ENCODE data around the gene AFG3L2. TPM values are rescaled to one million over a fixed set of nuclear protein-coding genes. Genes with fewer than 3 reads are reported as not detected.

The AFG3L2 gene
- polyA plus RNA-seq (2013, experiment 1 of 2), result 22.8 TPM
- polyA plus RNA-seq (2013, experiment 2 of 2), result 23.4 TPM

- Histone ChIP-seq H2AFZ (ENCODE audit: low read depth, low read length) (peak within 1 kb of the TSS; percentile 37), H4K91ac (ENCODE audit: low read length) (peak within 1 kb of the TSS; percentile 90), H2AK5ac (ENCODE audit: low read length, severe bottlenecking) (no peak within 1 kb of the TSS), H3K4me1 (ENCODE audit: control insufficient read depth, insufficient read depth, low read depth, low read length) (peaks cover 15% of the 10 kb centered on the region), H3K36me3 (ENCODE audit: control insufficient read depth in 1 of 2, insufficient read depth in 2 of 2, low read depth in 1 of 2, low read length in 2 of 2) (peaks cover 2 to 9% of the 10 kb centered on the region in 2 experiments), H3K27ac (ENCODE audit: low read length, poor library complexity, severe bottlenecking) (peak within 1 kb of the TSS; percentile 97), H3K4ac (ENCODE audit: low read depth in 1 of 2, low read length in 2 of 2) (peak within 1 kb of the TSS; percentile 15 to 78), H3K18ac (ENCODE audit: low read depth in 1 of 2, low read length in 2 of 2) (peak within 1 kb of the TSS; percentile 94 to 98), H2BK5ac (ENCODE audit: low read depth, low read length, poor library complexity, severe bottlenecking) (peak within 1 kb of the TSS; percentile 93), H3K9me3 (ENCODE audit: control insufficient read depth, low read length) (peaks cover under 1% of the 10 kb centered on the region), H3K23ac (ENCODE audit: low read length in 2 of 2) (peak within 1 kb of the TSS; percentile 90 to 91), H2BK15ac (ENCODE audit: low read depth, poor library complexity, severe bottlenecking) (peak within 1 kb of the TSS; percentile 73), H2BK120ac (ENCODE audit: low read depth, low read length) (peak within 1 kb of the TSS; percentile 71), H3K27me3 (ENCODE audit: control insufficient read depth in 1 of 2, insufficient read depth in 1 of 2, low read length in 2 of 2) (no peaks in the 10 kb centered on the region), H2BK12ac (ENCODE audit: low read length in 2 of 2) (peak within 1 kb of the TSS; percentile 46 to 80), H3K14ac (ENCODE audit: low read length in 2 of 2) (peak within 1 kb of the TSS in 1 of 2 experiments; percentile 98), H3K4me3 (ENCODE audit: insufficient read depth in 1 of 2, low read depth in 1 of 2, low read length in 2 of 2) (peak within 1 kb of the TSS; percentile 84 to 99), H3K79me1 (replicated peaks; ENCODE audit: low read length, poor library complexity, severe bottlenecking) (peaks cover 2% of the 10 kb centered on the region), H4K8ac (ENCODE audit: low read length) (peak within 1 kb of the TSS; percentile 90), H3K4me2 (ENCODE audit: low read length, poor library complexity, severe bottlenecking) (peak within 1 kb of the TSS; percentile 84), H3K9ac (ENCODE audit: low read length) (peak within 1 kb of the TSS; percentile 94)
- DNase-seq, result peak; percentile 99
- WGBS, result under 1% methylated on average over 83 of the region's 100 CpGs
Observed at GRCh38 chr18:12376754-12377555, at the start of gene AFG3L2. Gene AFG3L2 (minus strand): TSS chr18:12377227. CDS start chr18:12377082, 145 bp downstream.

GRCh38 chr18:12424252-12424651 is 47.2 kb upstream of the AFG3L2 start:
- H2AK5ac ChIP-seq (ENCODE audit: low read length, severe bottlenecking), result no peak overlapping the region
- peaks cover 9% of the 10 kb centered on the region for H3K4me1 ChIP-seq (ENCODE audit: control insufficient read depth, insufficient read depth, low read depth, low read length)
- H2BK12ac ChIP-seq (ENCODE audit: low read length in 2 of 2), result no peak overlapping the region
- no peak overlapping the region for H3K9ac ChIP-seq (ENCODE audit: low read length)
- no peak overlapping the region for H2AFZ ChIP-seq (ENCODE audit: low read depth, low read length)
- no peak overlapping the region for H3K18ac ChIP-seq (ENCODE audit: low read depth in 1 of 2, low read length in 2 of 2)
- no peak overlapping the region for H3K4me3 ChIP-seq (ENCODE audit: insufficient read depth in 1 of 2, low read depth in 1 of 2, low read length in 2 of 2)
- H3K79me1 ChIP-seq (replicated peaks; ENCODE audit: low read length, poor library complexity, severe bottlenecking), result no peaks in the 10 kb centered on the region
- H3K9me3 ChIP-seq (ENCODE audit: control insufficient read depth, low read length), result peaks cover 24% of the 10 kb centered on the region
- no peak overlapping the region for H3K4me2 ChIP-seq (ENCODE audit: low read length, poor library complexity, severe bottlenecking)
- H2BK120ac ChIP-seq (ENCODE audit: low read depth, low read length), result no peak overlapping the region
- no peak overlapping the region for H3K4ac ChIP-seq (ENCODE audit: low read depth in 1 of 2, low read length in 2 of 2)
- H3K27ac ChIP-seq (ENCODE audit: low read length, poor library complexity, severe bottlenecking), result no peak overlapping the region
- H4K8ac ChIP-seq (ENCODE audit: low read length), result no peak overlapping the region
- peaks cover 27 to 39% of the 10 kb centered on the region in 2 experiments for H3K36me3 ChIP-seq (ENCODE audit: control insufficient read depth in 1 of 2, insufficient read depth in 2 of 2, low read depth in 1 of 2, low read length in 2 of 2)
- no peak overlapping the region for H3K14ac ChIP-seq (ENCODE audit: low read length in 2 of 2)
- no peak overlapping the region for H4K91ac ChIP-seq (ENCODE audit: low read length)
- no peak overlapping the region for H3K23ac ChIP-seq (ENCODE audit: low read length in 2 of 2)
- no peak overlapping the region for H2BK5ac ChIP-seq (ENCODE audit: low read depth, low read length, poor library complexity, severe bottlenecking)
- no peak overlapping the region for H2BK15ac ChIP-seq (ENCODE audit: low read depth, poor library complexity, severe bottlenecking)
- no peak for DNase-seq
- H3K27me3 ChIP-seq (ENCODE audit: control insufficient read depth in 1 of 2, insufficient read depth in 1 of 2, low read length in 2 of 2), result no peaks in the 10 kb centered on the region
- 91% methylated on average over 2 of the region's 4 CpGs for WGBS

GRCh38 chr18:12423820-12424219 is 46.8 kb upstream of the AFG3L2 start:
- Histone ChIP-seq H3K9ac (ENCODE audit: low read length) (no peak overlapping the region), H3K23ac (ENCODE audit: low read length in 2 of 2) (no peak overlapping the region), H3K79me1 (replicated peaks; ENCODE audit: low read length, poor library complexity, severe bottlenecking) (no peaks in the 10 kb centered on the region), H3K9me3 (ENCODE audit: control insufficient read depth, low read length) (peaks cover 24% of the 10 kb centered on the region), H2BK120ac (ENCODE audit: low read depth, low read length) (no peak overlapping the region), H3K18ac (ENCODE audit: low read depth in 1 of 2, low read length in 2 of 2) (no peak overlapping the region), H3K4me3 (ENCODE audit: insufficient read depth in 1 of 2, low read depth in 1 of 2, low read length in 2 of 2) (no peak overlapping the region), H4K91ac (ENCODE audit: low read length) (no peak overlapping the region), H3K27ac (ENCODE audit: low read length, poor library complexity, severe bottlenecking) (no peak overlapping the region), H3K36me3 (ENCODE audit: control insufficient read depth in 1 of 2, insufficient read depth in 2 of 2, low read depth in 1 of 2, low read length in 2 of 2) (peaks cover 23 to 35% of the 10 kb centered on the region in 2 experiments), H4K8ac (ENCODE audit: low read length) (no peak overlapping the region), H3K4ac (ENCODE audit: low read depth in 1 of 2, low read length in 2 of 2) (no peak overlapping the region), H2BK5ac (ENCODE audit: low read depth, low read length, poor library complexity, severe bottlenecking) (no peak overlapping the region), H2BK12ac (ENCODE audit: low read length in 2 of 2) (no peak overlapping the region), H2AFZ (ENCODE audit: low read depth, low read length) (no peak overlapping the region), H2BK15ac (ENCODE audit: low read depth, poor library complexity, severe bottlenecking) (no peak overlapping the region), H2AK5ac (ENCODE audit: low read length, severe bottlenecking) (no peak overlapping the region), H3K4me2 (ENCODE audit: low read length, poor library complexity, severe bottlenecking) (no peak overlapping the region), H3K14ac (ENCODE audit: low read length in 2 of 2) (no peak overlapping the region), H3K27me3 (ENCODE audit: control insufficient read depth in 1 of 2, insufficient read depth in 1 of 2, low read length in 2 of 2) (no peaks in the 10 kb centered on the region), H3K4me1 (ENCODE audit: control insufficient read depth, insufficient read depth, low read depth, low read length) (peaks cover 9% of the 10 kb centered on the region)
- 94% methylated on average over 5 of the region's 5 CpGs for WGBS
- no peak for DNase-seq

- Histone ChIP-seq H3K79me1 (replicated peaks; ENCODE audit: low read length, poor library complexity, severe bottlenecking) (no peaks in the 10 kb centered on the region), H4K8ac (ENCODE audit: low read length) (no peak overlapping the region), H3K4ac (ENCODE audit: low read depth in 1 of 2, low read length in 2 of 2) (no peak overlapping the region), H2AFZ (ENCODE audit: low read depth, low read length) (no peak overlapping the region), H3K14ac (ENCODE audit: low read length in 2 of 2) (no peak overlapping the region), H3K9ac (ENCODE audit: low read length) (no peak overlapping the region), H3K27me3 (ENCODE audit: control insufficient read depth in 1 of 2, insufficient read depth in 1 of 2, low read length in 2 of 2) (no peaks in the 10 kb centered on the region), H2BK15ac (ENCODE audit: low read depth, poor library complexity, severe bottlenecking) (no peak overlapping the region), H3K27ac (ENCODE audit: low read length, poor library complexity, severe bottlenecking) (no peak overlapping the region), H2BK12ac (ENCODE audit: low read length in 2 of 2) (no peak overlapping the region), H3K4me2 (ENCODE audit: low read length, poor library complexity, severe bottlenecking) (no peak overlapping the region), H2BK120ac (ENCODE audit: low read depth, low read length) (no peak overlapping the region), H2AK5ac (ENCODE audit: low read length, severe bottlenecking) (no peak overlapping the region), H4K91ac (ENCODE audit: low read length) (no peak overlapping the region), H2BK5ac (ENCODE audit: low read depth, low read length, poor library complexity, severe bottlenecking) (no peak overlapping the region), H3K18ac (ENCODE audit: low read depth in 1 of 2, low read length in 2 of 2) (no peak overlapping the region), H3K9me3 (ENCODE audit: control insufficient read depth, low read length) (peaks cover 20% of the 10 kb centered on the region), H3K36me3 (ENCODE audit: control insufficient read depth in 1 of 2, insufficient read depth in 2 of 2, low read depth in 1 of 2, low read length in 2 of 2) (peaks cover 22 to 31% of the 10 kb centered on the region in 2 experiments), H3K4me3 (ENCODE audit: insufficient read depth in 1 of 2, low read depth in 1 of 2, low read length in 2 of 2) (no peak overlapping the region), H3K23ac (ENCODE audit: low read length in 2 of 2) (no peak overlapping the region), H3K4me1 (ENCODE audit: control insufficient read depth, insufficient read depth, low read depth, low read length) (peaks cover 9% of the 10 kb centered on the region)
- 97% methylated on average over 10 of the region's 10 CpGs for WGBS
- DNase-seq, result no peak
Observed at GRCh38 chr18:12423393-12423792, 46.4 kb upstream of the AFG3L2 start.

Data from mesenchymal stem cell (in vitro differentiated cells and primary cell).